Measurements from ENCODE around the gene ILRUN. TPM values are rescaled to one million over a fixed set of nuclear protein-coding genes. Genes with fewer than 3 reads are reported as not detected.

The ILRUN gene
- total and polyA plus RNA-seq, 9 of the 15 experiments (the other 6 are each of a cell fraction or from before 2014, with no cell fraction given) = 24.9 to 78.9 (median 53.4) TPM

- no peak for TF ChIP-seq PCBP1 (IDR thresholded peaks at IDR 0.05; ENCODE audit: low read depth, low read length, poor library complexity, severe bottlenecking)
- no peak for TF ChIP-seq THRAP3 (IDR thresholded peaks at IDR 0.05; ENCODE audit: borderline replicate concordance)
- no peak for TF ChIP-seq RBM14 (IDR thresholded peaks at IDR 0.05; ENCODE audit: borderline replicate concordance, insufficient read depth, low read depth, low read length)
- no peak for TF ChIP-seq ETS2 (tag; IDR thresholded peaks at IDR 0.05; ENCODE audit: borderline replicate concordance, poor library complexity, severe bottlenecking)
- no peak for TF ChIP-seq ZNF398 (CRISPR knock-in tag; IDR thresholded peaks at IDR 0.05)
- TF ChIP-seq ZNF197 (CRISPR knock-in tag; IDR thresholded peaks at IDR 0.05; ENCODE audit: low read depth) = 0 out of 2 replicates have a peak, but pooled peaks have one; percentile 26
- no peak for TF ChIP-seq SMAD3 (CRISPR knock-in tag; conservative IDR thresholded peaks at IDR 0.05)
- no peak for TF ChIP-seq ZNF253 (CRISPR knock-in tag; conservative IDR thresholded peaks at IDR 0.05)
- 0 out of 2 replicates have a peak, but pooled peaks have one; percentile 22 for TF ChIP-seq KAT7 (CRISPR knock-in tag; IDR thresholded peaks at IDR 0.05; ENCODE audit: borderline replicate concordance)
- TF ChIP-seq XRCC4 (IDR thresholded peaks at IDR 0.05; ENCODE audit: extremely low read depth, insufficient read depth, insufficient read length) = no peak
- TF ChIP-seq ZNF609 (CRISPR knock-in tag; IDR thresholded peaks at IDR 0.05; ENCODE audit: borderline replicate concordance) = no peak
- TF ChIP-seq, protein P1, sequence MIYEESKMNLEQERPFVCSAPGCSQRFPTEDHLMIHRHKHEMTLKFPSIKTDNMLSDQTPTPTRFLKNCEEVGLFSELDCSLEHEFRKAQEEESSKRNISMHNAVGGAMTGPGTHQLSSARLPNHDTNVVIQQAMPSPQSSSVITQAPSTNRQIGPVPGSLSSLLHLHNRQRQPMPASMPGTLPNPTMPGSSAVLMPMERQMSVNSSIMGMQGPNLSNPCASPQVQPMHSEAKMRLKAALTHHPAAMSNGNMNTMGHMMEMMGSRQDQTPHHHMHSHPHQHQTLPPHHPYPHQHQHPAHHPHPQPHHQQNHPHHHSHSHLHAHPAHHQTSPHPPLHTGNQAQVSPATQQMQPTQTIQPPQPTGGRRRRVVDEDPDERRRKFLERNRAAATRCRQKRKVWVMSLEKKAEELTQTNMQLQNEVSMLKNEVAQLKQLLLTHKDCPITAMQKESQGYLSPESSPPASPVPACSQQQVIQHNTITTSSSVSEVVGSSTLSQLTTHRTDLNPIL (CRISPR knock-in tag; IDR thresholded peaks at IDR 0.05) = no peak
- no peak for TF ChIP-seq NR4A1 (CRISPR knock-in tag; IDR thresholded peaks at IDR 0.05)
- no peak for TF ChIP-seq NR4A1 (tag; IDR thresholded peaks at IDR 0.05)
- peak; percentile 97 for TF ChIP-seq MAFG (tag; conservative IDR thresholded peaks at IDR 0.05)
- TF ChIP-seq CREB1 (IDR thresholded peaks at IDR 0.05) = no peak
- TF ChIP-seq CREB1 (CRISPR knock-in tag; IDR thresholded peaks at IDR 0.05) = no peak
- TF ChIP-seq SETDB1 (IDR thresholded peaks at IDR 0.05; ENCODE audit: low read length) = no peak
- TF ChIP-seq TRIM28 (IDR thresholded peaks at IDR 0.05) = no peak
- TF ChIP-seq BCOR (IDR thresholded peaks at IDR 0.05) = peak; percentile 84
- TF ChIP-seq IFI16 (CRISPR knock-in tag; IDR thresholded peaks at IDR 0.05) = no peak
- no peak for TF ChIP-seq RBM39 (optimal IDR thresholded peaks at IDR 0.05; ENCODE audit: low read depth, low read length)
Observed at GRCh38 chr6:34697904-34698559, 1.5 kb upstream of the ILRUN start (continued).

Data from K562 (cell line).